Embryonic facial prominence (tissue), 1 donor: ENCODE data around the gene FOXC1.

Source experiments
- DNase-seq: peaks from one replicate; pipeline ENCODE4 v3.0.0-alpha.2; 2016; ENCODE audit errors: extremely low spot score

The FOXC1 gene

DNA sequence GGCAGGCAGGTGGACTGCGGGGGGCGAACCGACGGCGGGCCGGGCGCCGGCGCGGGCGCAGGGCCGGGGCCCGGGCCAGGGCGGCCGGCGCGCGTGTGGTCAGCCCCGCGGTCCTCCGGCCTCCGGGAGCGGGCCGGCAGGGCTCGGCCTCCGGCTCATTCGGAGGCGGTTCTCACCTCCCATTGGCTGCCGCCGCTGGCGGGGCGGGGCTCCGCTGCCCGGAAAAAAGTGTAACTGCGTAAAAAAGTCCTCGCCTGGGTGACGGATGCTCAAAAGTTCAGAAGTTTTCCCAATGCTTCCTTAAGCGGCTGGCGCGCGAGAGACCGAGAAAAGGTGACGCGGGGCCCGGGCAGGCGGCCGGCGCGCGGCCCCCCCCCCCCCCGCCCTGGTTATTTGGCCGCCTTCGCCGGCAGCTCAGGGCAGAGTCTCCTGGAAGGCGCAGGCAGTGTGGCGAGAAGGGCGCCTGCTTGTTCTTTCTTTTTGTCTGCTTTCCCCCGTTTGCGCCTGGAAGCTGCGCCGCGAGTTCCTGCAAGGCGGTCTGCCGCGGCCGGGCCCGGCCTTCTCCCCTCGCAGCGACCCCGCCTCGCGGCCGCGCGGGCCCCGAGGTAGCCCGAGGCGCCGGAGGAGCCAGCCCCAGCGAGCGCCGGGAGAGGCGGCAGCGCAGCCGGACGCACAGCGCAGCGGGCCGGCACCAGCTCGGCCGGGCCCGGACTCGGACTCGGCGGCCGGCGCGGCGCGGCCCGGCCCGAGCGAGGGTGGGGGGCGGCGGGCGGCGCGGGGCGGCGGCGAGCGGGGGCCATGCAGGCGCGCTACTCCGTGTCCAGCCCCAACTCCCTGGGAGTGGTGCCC, at the start of gene FOXC1:
TSS of gene FOXC1 (plus strand) at position 268 of the 849 bp plus-strand sequence. CDS start at position 799, 531 bp downstream.
- no peak for DNase-seq

DNA sequence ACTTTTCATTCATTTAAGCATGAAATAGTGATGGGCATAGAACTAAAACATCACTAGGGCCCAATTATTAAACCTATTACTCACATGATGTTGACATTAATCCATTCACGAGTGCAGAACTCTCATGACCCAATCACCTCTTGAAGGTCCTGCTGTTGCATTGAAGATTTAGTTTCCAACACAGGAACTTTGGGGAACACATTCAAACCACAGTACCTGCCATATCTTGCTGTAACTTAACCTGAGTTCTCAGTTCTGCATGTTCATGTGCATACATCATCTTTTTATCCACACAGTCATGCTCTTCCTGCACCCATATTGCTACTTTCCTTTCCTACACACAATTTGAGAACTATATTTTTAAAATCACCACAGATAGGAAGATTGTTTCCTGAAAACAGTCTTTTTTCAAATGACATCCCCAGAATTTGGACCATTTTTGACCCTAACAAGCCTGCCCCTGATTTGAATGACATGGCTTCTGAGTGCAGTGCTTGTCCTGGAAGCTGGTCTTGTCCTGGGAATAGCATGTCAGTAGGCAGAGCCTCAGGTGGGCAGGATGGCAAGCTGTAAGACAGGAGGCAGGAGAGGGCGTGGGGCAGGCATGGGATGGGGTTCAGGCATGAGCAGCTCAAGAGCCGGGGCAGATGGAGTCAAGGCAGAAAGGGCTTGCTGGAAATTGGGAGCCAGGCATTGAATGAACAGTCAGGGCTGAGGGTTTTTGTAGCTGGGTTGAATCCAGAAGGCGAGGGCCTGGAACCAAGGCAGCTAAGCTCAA, 49.2 kb upstream of the FOXC1 start:
- DNase-seq: no peak

DNA sequence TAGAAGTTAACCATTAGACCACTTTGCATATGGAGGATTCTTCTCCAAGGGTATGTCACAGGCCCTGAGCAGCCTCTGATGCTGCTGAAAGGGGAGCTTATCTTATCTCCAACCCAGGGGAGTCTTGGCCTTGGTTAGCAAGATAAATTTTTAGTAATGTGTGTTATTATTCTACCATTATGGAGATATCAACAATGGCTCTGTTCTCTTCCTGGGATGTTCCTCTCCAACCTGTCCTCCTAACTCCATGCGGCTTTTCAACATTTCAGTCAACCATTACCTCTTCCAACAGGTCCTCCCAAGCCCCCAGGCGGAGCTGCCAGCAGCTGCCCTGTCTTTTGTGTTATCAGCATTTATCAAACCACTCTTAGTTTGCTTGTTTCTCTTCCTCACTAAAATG, 48.4 kb upstream of the FOXC1 start:
- DNase-seq: no peak

DNA sequence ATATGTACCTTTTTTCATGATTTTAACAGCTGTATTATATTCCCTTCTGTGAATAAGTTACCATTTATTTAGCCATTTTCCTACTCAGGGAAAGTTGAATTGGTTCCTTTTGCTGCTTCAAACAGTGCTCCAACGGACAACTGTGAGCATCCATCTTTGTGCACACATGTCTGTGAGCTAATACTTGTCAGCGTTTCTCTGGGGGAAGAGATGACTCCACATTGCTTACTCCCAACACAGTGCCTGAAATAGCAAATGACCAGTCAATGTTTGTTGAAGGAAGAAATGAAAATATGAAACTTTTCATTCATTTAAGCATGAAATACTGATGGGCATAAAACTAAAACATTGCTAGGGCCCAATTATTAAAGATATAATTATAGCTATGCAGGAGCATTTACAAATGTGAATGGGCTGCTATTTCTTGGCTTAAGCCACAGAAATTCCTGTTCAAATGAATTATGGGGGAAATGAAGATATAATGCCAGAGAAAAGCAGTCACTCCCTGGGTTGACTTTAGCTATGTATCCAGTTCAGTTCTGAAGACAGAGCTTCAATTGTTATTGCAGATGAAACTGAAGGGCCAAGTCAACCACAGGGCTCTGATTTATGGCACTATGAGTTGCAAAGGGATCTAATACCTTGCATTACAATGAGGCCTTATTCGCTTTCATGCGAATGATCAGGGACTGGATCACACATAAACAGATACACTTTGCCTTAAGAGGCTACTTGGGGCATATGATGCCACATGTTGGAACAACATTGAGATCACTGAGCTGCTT, 47.4 kb upstream of the FOXC1 start:
- DNase-seq: no peak

DNA sequence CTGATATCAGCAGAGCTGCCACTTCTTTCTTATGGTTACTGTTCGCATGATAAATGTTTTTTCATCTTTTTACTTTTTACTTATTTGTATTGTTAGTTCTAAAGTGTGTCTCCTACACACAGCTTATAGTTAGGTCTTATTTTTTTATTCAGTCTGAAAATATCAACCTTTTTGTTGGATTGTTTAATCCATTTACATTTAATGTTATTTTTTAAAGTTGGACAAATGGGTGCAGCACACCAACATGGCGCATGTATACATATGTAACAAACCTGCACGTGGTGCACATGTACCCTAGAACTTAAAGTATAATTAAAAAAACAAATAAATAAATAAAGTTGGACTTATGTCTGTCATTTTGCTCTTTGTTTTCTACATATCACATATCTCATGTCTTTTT, 40.3 kb upstream of the FOXC1 start:
- no peak for DNase-seq

DNA sequence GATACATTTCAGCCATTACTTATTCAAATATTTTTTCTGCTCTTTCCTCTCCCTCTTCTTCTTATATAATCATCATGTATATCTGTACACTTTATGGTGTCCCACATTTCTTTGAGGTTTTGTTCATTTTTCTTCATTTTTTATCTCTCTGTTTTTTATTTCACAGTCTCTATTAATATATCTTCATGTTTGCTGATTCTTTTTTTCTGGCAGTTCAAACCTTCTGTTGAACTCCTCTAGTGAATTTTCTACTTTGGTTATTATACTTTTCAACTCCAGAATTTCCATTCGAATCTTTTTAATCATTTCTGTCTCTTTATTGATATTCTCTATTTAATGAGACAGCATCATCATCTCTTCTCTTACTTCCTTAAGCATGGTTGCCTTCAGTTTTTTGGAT, 38.9 kb upstream of the FOXC1 start:
- no peak for DNase-seq

DNA sequence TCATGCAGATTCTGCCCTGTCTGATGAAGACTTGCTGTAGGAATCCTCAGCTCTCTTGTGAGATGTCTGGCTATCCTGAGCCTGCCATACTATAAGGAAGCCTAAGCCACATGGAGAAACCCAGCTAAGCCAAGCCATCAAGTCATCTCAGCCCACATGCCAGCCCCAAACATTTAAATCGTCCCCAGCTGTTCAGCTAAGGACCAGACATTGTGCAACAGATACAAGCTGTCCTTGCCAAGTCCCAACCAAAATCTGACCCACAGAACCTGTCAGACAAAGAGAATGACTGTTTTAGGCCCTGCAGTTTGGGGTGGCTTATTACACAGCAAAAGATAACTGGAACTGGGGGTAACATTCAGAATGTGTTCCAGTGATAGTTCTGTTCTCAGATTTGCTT, 36.8 kb upstream of the FOXC1 start:
- no peak for DNase-seq

DNA sequence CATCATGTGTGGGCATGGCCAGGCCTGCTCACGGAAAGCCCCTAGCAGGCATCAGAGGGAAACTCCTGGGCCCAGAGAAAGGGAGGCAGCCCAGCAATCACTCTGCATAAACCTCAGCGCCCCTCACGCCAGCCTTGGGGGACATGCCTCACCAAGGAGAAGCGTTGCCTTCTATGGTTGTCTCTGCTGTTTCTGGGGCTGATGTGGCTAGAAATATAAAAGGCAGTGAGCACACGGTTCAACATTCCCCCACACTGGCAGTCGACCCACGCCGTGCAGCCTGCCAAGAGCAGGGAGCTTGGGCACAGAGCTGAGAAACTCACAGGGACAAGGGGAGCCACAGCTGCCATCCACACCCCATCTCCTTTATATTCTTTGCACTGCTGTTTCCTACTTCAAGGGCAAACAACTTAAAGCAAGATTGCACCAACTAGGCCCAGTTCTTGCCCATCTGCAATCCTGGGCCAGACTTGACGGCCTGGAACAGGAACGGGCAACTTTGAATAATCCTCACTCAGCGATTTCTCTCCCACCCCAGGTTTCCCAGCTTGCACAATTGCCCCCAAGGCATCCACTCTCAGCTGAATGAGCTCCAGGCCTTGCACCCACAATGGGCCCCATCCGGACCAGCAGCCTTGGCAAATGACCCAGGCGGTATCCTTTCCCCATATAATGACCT, 35.5 kb upstream of the FOXC1 start:
- no peak for DNase-seq

DNA sequence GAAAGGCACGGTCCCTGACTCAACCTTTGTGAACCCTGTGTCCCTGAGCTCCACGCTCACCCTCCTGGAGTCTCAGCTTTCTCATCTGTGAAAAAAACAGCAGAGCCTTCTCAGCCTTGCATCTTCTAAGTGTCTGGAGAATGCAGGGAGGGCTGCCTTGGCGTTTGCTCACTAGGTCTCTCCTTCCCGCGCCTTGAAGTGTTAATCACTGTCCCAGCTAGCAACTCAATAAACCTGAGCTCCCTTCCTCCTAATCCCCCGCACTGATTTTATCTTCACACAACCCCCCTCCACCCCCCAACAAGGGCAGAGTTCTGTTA, 34.9 kb upstream of the FOXC1 start:
- no peak for DNase-seq

DNA sequence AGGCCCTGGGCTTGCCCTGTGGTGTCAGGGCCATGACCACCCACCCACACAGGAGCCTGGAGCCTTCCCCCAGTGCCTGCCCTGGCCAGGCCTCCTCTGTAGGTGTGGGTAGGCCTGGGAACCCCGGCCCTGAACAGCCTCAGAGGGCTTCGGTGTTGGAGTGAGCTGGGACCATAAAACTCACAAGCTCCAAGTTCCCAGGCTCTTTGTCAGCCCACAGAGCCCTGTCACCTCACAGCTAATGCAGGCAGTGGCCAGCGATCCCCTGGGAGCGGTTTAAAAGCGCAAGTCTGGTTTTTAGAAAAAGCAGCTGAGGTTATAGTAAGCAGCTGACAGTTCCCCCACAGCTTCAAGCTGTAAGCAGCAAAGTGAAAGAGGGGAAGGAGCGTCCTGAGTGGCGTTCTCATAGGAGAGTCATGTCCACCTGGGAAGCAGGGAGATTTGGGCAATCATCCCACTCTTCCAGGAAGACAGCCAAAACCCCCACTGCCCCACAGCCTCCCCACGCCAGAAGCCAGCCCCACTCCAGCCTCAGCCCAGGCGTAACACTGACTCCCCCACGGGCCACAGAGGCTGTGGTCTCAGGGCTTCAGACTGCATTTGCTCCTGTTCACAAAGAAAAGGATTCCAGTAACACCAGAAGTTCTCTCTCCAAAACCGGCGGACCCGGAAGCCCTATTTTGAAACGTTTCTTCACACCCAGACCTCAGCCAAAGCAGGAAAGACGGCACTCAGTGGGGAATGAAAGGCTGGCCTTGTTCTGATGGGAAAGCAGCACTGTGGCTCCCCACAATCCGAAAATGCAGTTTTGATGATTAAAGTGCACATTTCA, 34.3 kb upstream of the FOXC1 start:
- DNase-seq: no peak

DNA sequence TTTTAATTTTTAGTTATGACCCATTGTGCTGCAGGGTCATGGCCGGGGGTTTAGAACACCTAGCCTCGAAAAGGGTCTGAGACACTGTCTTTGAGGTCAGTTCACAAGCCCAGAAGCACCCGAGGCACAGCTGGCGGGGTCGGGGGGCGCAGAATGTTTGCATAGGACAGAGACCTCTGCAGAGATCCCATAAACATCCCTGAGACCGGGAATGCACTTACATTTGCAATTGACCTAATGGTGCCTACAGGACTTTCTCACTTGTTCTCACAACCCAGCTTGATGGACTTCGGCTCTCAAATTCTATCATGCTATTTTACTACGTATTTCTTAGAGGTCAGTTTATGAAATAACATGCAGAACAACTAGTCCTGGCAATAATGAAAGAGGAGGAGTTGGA, 33.5 kb upstream of the FOXC1 start:
- no peak for DNase-seq

DNA sequence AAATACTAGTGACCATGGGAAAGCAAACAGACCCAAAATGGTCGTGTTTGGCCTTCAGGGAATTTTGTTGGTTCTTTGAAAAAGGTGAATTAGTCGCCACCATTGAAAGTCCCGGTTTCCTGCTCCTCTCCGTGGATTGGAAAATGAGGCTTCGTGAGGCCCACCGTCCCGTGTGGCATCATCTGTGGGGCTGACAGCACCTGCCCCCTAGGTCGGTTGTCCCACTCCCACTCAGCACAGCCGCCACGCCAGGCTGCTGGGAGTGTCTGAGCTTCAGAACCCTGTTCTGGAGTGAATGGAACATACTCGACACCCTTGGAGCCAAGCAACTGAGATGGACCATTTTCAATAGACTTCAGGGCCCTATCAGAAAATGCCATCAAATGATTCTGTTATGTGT, 33.0 kb upstream of the FOXC1 start:
- no peak for DNase-seq

DNA sequence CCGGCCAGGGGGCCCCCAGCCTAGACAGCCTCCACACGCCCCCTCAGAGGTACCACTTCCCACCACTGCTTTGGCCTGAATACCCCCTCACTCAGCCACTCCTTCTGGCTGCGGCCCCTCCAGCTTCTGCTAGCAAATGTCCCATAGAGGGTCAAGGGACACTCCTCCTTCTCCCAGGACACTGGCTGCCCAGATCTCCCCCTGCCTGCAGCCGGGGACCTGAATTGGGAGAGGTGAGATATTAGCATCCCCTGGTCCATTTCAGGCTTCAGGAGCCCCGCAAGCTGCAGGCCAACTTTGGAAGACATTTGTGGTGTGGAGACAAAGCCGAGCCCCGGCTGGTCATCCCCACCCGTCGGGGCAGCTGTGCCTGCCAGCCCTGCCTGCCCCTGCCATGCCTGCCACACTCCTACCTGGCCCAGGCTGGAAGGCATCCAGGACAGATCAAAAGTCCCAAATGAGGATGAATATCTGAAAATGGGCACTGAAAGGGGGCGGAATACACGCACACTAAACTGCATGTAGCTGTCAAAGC, 32.5 kb upstream of the FOXC1 start:
- no peak for DNase-seq

DNA sequence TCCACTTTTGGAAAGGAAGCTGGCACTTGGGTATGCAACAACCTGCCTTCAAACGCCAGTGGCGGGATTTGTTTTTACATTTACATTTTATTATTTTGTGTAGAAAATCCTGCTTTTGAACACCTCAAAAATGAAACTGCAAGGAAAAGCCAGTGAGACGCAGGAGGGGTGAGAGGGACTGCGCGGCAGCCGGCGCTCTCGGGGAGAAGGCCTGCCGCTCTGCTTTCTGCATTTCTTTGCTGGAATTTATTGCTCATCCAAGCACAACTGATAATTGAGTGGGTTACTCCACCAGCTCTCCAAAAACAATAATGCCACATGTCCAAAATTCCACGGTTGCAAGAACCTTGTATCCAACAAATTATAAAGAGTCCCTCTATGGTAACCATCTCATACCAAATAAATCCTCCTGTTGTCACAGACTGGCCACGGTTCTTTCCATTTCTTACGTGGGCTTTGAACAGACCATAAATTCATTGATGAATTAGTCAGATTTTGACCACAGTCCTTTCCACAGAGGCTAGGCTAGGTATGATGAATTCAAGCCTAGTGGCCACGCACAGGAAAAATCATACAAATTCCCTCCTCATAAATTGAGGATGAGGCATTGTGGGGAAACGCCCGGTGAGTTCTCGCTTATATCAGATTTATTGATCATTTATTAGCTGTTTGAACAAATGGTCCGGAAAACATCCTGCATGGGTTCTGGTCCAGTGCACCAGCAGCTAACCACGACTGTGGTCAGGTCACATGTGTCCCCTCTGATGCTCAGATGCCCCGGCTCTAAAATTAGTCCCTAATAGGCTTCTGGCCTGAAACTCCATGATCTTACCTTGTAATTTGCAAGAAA, 31.6 kb upstream of the FOXC1 start:
- DNase-seq: no peak

DNA sequence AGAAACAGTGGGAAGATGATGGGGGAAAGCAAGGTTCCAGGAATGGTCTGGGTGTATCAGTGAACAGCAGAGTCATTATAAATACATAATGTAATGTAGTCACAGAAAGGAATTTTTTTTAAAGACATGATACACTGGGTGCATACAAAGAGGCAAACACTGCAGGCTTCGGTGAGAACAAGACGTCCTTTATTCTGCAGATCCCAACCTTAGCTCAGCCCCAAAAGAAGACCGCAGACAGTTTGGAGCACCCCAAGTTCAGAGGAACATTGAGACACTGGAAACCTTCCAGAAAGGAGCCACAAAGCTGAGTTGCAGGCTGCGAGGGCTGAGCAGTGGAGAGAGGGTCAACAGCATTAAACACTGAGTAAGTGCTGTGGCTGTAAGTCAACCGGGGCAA, 30.6 kb upstream of the FOXC1 start:
- no peak for DNase-seq

DNA sequence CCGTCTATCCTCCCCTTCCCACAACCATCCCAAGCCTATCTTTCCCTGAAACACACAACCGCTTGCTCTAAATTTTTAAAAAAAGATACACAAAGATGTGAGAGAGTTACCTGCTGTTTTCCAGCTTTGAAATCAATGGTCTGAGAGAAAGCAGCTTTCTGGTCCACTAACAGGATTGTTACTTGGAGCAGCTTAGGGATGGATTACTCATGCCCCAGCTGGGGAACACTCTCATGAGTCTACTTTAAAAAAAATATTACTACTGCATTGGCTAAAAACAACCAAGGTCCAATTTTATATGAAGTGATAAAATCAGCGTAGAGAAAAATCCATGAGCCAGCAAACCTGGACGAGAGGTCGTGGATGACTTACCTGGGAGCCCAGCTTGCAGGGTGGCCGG, 29.6 kb upstream of the FOXC1 start:
- no peak for DNase-seq

DNA sequence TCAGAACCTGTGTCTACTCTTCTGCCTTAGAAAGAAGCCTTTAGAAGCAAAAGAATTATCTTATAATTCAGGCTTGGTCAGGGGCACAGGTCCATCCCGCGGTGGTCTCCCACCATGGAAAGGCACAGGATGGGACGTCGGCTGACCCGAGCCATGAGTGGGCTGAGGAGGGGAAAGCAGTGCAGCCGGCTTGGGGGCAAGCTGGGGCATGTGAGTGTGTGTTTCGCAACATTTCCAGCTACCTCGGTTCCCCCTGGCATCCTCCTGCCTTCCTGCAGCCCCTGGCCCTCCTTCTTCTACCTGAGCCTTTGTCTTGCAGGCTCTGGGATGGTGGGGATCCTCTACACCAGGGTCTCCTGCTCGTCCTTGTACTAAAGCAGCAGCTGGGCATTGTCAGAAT, 29.1 kb upstream of the FOXC1 start:
- no peak for DNase-seq

DNA sequence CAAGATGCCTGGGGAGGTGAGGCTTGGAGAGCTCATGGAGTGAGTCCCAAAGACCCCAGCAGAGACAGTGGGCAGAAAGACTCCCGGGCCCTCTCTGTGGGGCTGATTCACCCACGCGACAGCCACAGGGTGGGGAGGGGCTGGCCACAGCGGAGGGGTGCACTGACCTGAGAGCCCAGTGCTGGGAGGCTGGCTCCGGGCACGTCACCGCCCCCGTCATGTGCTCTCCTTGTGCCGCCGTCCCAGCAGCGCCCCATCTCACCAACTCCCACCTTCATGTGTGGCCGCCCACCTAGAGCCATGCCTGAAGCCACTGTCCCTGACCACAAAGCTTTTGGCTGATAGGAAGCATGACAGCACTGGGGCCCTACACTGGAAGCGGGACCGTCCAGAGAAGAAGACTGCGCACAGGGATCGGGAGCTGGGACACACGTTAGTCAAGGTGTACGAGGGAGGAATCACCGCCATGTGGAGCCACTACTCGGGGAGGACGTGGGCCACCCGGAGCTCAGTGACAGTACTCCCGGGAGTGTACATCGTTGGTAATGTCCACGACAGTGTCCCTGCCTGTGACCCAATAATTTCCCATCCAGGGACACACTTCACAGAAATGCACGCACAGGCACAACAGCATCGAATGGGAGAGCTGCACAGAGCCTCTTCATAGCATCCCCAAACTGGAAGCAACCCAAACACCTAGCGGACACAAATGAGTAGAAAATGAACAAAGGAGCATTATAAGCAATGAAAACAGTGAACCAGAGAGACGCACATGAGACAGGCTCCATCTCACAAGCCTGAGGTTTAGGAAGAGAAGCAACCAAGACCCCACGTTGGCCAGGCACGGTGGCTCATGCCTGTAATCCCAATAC, 28.4 kb upstream of the FOXC1 start:
- DNase-seq: no peak

DNA sequence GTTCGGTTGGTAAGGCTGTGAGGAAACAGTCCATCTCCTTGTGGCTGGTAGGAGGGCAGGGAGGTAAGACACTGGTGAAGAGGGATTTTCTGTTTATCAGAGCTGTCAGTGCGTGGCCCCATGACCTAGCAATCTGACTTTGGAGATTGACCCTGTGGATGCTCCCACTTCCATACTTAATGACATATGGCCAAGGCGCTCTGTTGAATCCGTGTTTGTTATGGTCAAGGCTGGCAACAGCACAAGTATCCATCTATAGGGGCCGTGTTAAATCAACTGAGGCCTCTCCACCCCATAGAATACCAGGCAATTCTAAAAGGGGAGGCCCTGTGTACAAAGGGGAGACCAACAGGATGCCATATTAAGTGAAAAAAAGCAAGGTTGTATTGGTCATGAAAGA, 25.6 kb upstream of the FOXC1 start:
- DNase-seq: no peak
